ENCODE data around the gene MRM2.

MRM2 gene

GRCh38 chr7:2222516-2222915 is 19.5 kb downstream of the MRM2 start:
- no peak for DNase-seq (ENCODE audit: low read depth in 2 of 2)

GRCh38 chr7:2220954-2221353 is 21.1 kb downstream of the MRM2 start:
- DNase-seq (ENCODE audit: low read depth in 2 of 2) = no peak

GRCh38 chr7:2220506-2220905 is 21.5 kb downstream of the MRM2 start:
- DNase-seq (ENCODE audit: low read depth in 2 of 2) = no peak

GRCh38 chr7:2220030-2220429 is 22.0 kb downstream of the MRM2 start:
- DNase-seq (ENCODE audit: low read depth in 2 of 2) = no peak

- no peak for DNase-seq (ENCODE audit: low read depth in 2 of 2)
These were observed 22.4 kb downstream of the MRM2 start for GRCh38 chr7:2219606-2220005.

GRCh38 chr7:2219136-2219535 is 22.9 kb downstream of the MRM2 start:
- DNase-seq (ENCODE audit: low read depth in 2 of 2) = no peak

- no peak for DNase-seq (ENCODE audit: low read depth in 2 of 2)
These were observed 23.6 kb downstream of the MRM2 start for GRCh38 chr7:2218444-2218785.

- DNase-seq (ENCODE audit: low read depth in 2 of 2) = no peak
These were observed 24.1 kb downstream of the MRM2 start for GRCh38 chr7:2217716-2218443.

- no peak for DNase-seq (ENCODE audit: low read depth in 2 of 2)
These were observed 24.8 kb downstream of the MRM2 start for GRCh38 chr7:2217206-2217605.

- no peak for DNase-seq (ENCODE audit: low read depth in 2 of 2)
These were observed 26.2 kb downstream of the MRM2 start for GRCh38 chr7:2215851-2216250.

- no peak for DNase-seq (ENCODE audit: low read depth in 2 of 2)
These were observed 27.4 kb downstream of the MRM2 start for GRCh38 chr7:2214636-2215035.

- DNase-seq (ENCODE audit: low read depth in 2 of 2) = no peak
These were observed 28.3 kb downstream of the MRM2 start for GRCh38 chr7:2213551-2214215.

- no peak for DNase-seq (ENCODE audit: low read depth in 2 of 2)
These were observed 29.1 kb downstream of the MRM2 start for GRCh38 chr7:2212906-2213305.

GRCh38 chr7:2211926-2212325 is 30.1 kb downstream of the MRM2 start:
- DNase-seq (ENCODE audit: low read depth in 2 of 2) = no peak

GRCh38 chr7:2211259-2211880 is 30.6 kb downstream of the MRM2 start:
- DNase-seq (ENCODE audit: low read depth in 2 of 2) = no peak

GRCh38 chr7:2210551-2211258 is 31.3 kb downstream of the MRM2 start:
- DNase-seq (ENCODE audit: low read depth in 2 of 2) = no peak

GRCh38 chr7:2209961-2210323 is 32.1 kb downstream of the MRM2 start:
- no peak for DNase-seq (ENCODE audit: low read depth in 2 of 2)

- DNase-seq (ENCODE audit: low read depth in 2 of 2) = peak; percentile 5
These were observed 32.7 kb downstream of the MRM2 start for GRCh38 chr7:2209146-2209960.

GRCh38 chr7:2208712-2209111 is 33.3 kb downstream of the MRM2 start:
- no peak for DNase-seq (ENCODE audit: low read depth in 2 of 2)

- DNase-seq (ENCODE audit: low read depth in 2 of 2) = no peak
These were observed 36.8 kb downstream of the MRM2 start for GRCh38 chr7:2205036-2205780.

- no peak for DNase-seq (ENCODE audit: low read depth in 2 of 2)
These were observed 37.6 kb downstream of the MRM2 start for GRCh38 chr7:2204446-2204845.

Data from stimulated activated CD8-positive, alpha-beta memory T cell treated with anti-CD3 and anti-CD28 coated beads, Interleukin-7, amount 100 ng/mL, for 1 hour (primary cell).